GM12878 (cell line): Measurements from ENCODE around the gene PLBD1. TPM values are rescaled to one million over a fixed set of nuclear protein-coding genes. Genes with fewer than 3 reads are reported as not detected.

Experiments
- CHD2 ChIP-seq: IDR thresholded peaks from 2 replicates; pipeline ENCODE4 v1.6.1; 2011; ENCODE audit warnings: low read depth, low read length, improper control_type of control experiment, borderline replicate concordance
- CREM ChIP-seq: IDR thresholded peaks from 2 replicates; pipeline ENCODE4 v1.6.1; 2014; ENCODE audit warnings: antibody characterized with exemption, low read depth
- HDAC6 ChIP-seq: fragments of 200-600 bp; sonication (generic); IDR thresholded peaks from one replicate; pipeline ENCODE4 v1.8.0; 2017; ENCODE audit warnings: antibody characterized with exemption; ENCODE audit not compliant: unreplicated experiment
- HSF1 ChIP-seq: fragments of 150-350 bp; IDR thresholded peaks from 2 replicates; pipeline ENCODE4 v1.6.1; 2014; ENCODE audit warnings: mild to moderate bottlenecking, low read depth, low read length
- JUND ChIP-seq: IDR thresholded peaks from 2 replicates; pipeline ENCODE4 v1.6.1; 2012; ENCODE audit warnings: low read depth, mild to moderate bottlenecking, low read length, improper control_type of control experiment, moderate library complexity
- KLF5 ChIP-seq: fragments of 450-650 bp; IDR thresholded peaks from 2 replicates; pipeline ENCODE4 v1.6.1; 2014; ENCODE audit warnings: mild to moderate bottlenecking; ENCODE audit not compliant: partially characterized antibody
- NBN ChIP-seq: fragments of 450-650 bp; IDR thresholded peaks from 2 replicates; pipeline ENCODE4 v1.6.1; 2016
- POLR2AphosphoS2 ChIP-seq: IDR thresholded peaks from 2 replicates; pipeline ENCODE4 v1.6.1; 2011; ENCODE audit warnings: low read depth, mild to moderate bottlenecking, low read length, improper control_type of control experiment, moderate library complexity
- SREBF1 ChIP-seq: IDR thresholded peaks from 2 replicates; pipeline ENCODE4 v1.6.1; 2012; ENCODE audit warnings: mild to moderate bottlenecking, low read length
- SUZ12 ChIP-seq: fragments of 200-600 bp; sonication (generic); IDR thresholded peaks from one replicate; pipeline ENCODE4 v1.6.1; 2018; ENCODE audit warnings: antibody characterized with exemption, mild to moderate bottlenecking; ENCODE audit not compliant: unreplicated experiment
- TCF12 ChIP-seq: IDR thresholded peaks from 2 replicates; pipeline ENCODE4 v1.6.1; 2011; ENCODE audit warnings: low read depth, mild to moderate bottlenecking, low read length
- TCF7 ChIP-seq: IDR thresholded peaks from 2 replicates; pipeline ENCODE4 v1.6.1; 2014; ENCODE audit warnings: antibody characterized with exemption, borderline replicate concordance
- ZBTB4 ChIP-seq: fragments of 450-650 bp; formaldehyde crosslinking; IDR thresholded peaks from 2 replicates; pipeline ENCODE4 v1.4.0; 2022; ENCODE audit warnings: mild to moderate bottlenecking, moderate library complexity
- ZNF592 ChIP-seq: fragments of 450-650 bp; IDR thresholded peaks from 2 replicates; pipeline ENCODE4 v1.6.1; 2017; ENCODE audit warnings: mild to moderate bottlenecking, moderate library complexity
- polyA plus RNA-seq, 11 experiments: library from polyadenylated mRNA; depleted of rRNA in 4 of 11; unstranded in 6 of 11; stranded (reverse) in 5 of 11; fragments of >200 nt; fragmentation: Nextera tagmentation in 4 of 11; fragmentation: Illumina TruSeq in 1 of 11; extraction: Ambion mirVana in 4 of 11; extraction: Trizol in 1 of 11; gene quantifications; 1 replicate in 1 of 11; 2 replicates in 10 of 11; pipeline versions ENCODE4 v1.2.1 to v1.2.3, GENCODE V29; 2011 to 2016; ENCODE audit warnings: inconsistent platforms in 2 of 11, missing spikeins in 2 of 11, low read depth in 1 of 11
- total RNA-seq, 4 experiments: library from RNA; depleted of rRNA in 3 of 4; stranded (reverse); fragments of >200 nt in 3 of 4; fragmentation: Illumina TruSeq in 1 of 4; extraction: Trizol in 1 of 4; gene quantifications; 2 replicates each; pipeline versions ENCODE4 v1.2.1 to v1.2.3, GENCODE V29; 2013 to 2021
- TF ChIP-seq, protein P1 (sequence below): IDR thresholded peaks from 2 replicates; pipeline ENCODE4 v1.6.1; 2012; ENCODE audit warnings: low read depth, low read length, improper control_type of control experiment

The PLBD1 gene
- total and polyA plus RNA-seq, 10 of the 15 experiments (the other 5 are each of a cell fraction or from before 2014, with no cell fraction given), result 0.19 to 0.54 (median 0.27) TPM; not detected in 1

GRCh38 chr12:14614704-14615121 is 47.0 kb upstream of the PLBD1 start (continued):
- TF ChIP-seq, protein P1, sequence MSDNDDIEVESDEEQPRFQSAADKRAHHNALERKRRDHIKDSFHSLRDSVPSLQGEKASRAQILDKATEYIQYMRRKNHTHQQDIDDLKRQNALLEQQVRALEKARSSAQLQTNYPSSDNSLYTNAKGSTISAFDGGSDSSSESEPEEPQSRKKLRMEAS, result no peak
- TF ChIP-seq HDAC6, result no peak
- TF ChIP-seq CHD2, result no peak
- TF ChIP-seq NBN, result peak; percentile 75; the same call in 1 of the 2 replicates
- TF ChIP-seq POLR2AphosphoS2, result no peak
- no peak for TF ChIP-seq TCF7
- TF ChIP-seq ZNF592, result no peak
- peak; percentile 82 for TF ChIP-seq CREM
- no peak for TF ChIP-seq SREBF1
- TF ChIP-seq SUZ12, result no peak
- no peak for TF ChIP-seq JUND
- no peak for TF ChIP-seq TCF12
- no peak for TF ChIP-seq KLF5
- TF ChIP-seq ZBTB4 (CRISPR knock-in tag), result no peak
- no peak for TF ChIP-seq HSF1
